Stimulated activated CD4-positive, alpha-beta T cell treated with anti-CD3 and anti-CD28 coated beads, Interleukin-1b, Interleukin-23, amount 100 ng/mL, for 24 hours (primary cell): ENCODE measurements around the gene EHD3.

ENCODE experiments used
- DNase-seq, 4 experiments: peaks; one replicate each; pipeline ENCODE4 v3.0.0-alpha.2; 2020; ENCODE audit warnings: low read depth in 4 of 4, low spot score in 1 of 4

The EHD3 gene

GRCh38 chr2:31212659-31213600, 21.0 kb upstream of the EHD3 start:
- DNase-seq: no peak

- DNase-seq: no peak
Measured at GRCh38 chr2:31213601-31214443, 20.1 kb upstream of the EHD3 start.

GRCh38 chr2:31214444-31214915, 19.5 kb upstream of the EHD3 start:
- no peak for DNase-seq

GRCh38 chr2:31216734-31217133, 17.2 kb upstream of the EHD3 start:
- no peak for DNase-seq

GRCh38 chr2:31217465-31218200, 16.3 kb upstream of the EHD3 start, which contains the start of gene CAPN14:
TSS of gene CAPN14 (minus strand) at chr2:31217515. CDS start at chr2:31205447, 12,068 bp downstream.
- no peak for DNase-seq

GRCh38 chr2:31219131-31219969, 14.6 kb upstream of the EHD3 start:
- DNase-seq: no peak

- no peak for DNase-seq
Measured at GRCh38 chr2:31221544-31221943, 12.4 kb upstream of the EHD3 start.

GRCh38 chr2:31222071-31222470, 11.9 kb upstream of the EHD3 start:
- DNase-seq: no peak

GRCh38 chr2:31223026-31223425, 10.9 kb upstream of the EHD3 start:
- DNase-seq: no peak

GRCh38 chr2:31223749-31224148, 10.2 kb upstream of the EHD3 start:
- no peak for DNase-seq

GRCh38 chr2:31226266-31226665, 7.7 kb upstream of the EHD3 start:
- no peak for DNase-seq

GRCh38 chr2:31227110-31227509, 6.8 kb upstream of the EHD3 start:
- DNase-seq: no peak

GRCh38 chr2:31227711-31228125, 6.2 kb upstream of the EHD3 start:
- DNase-seq: no peak

GRCh38 chr2:31228717-31229116, 5.2 kb upstream of the EHD3 start:
- no peak for DNase-seq

- DNase-seq: no peak
Measured at GRCh38 chr2:31230751-31231150, 3.2 kb upstream of the EHD3 start.

- no peak for DNase-seq
Measured at GRCh38 chr2:31231571-31232302, 2.2 kb upstream of the EHD3 start.

- DNase-seq: no peak
Measured at GRCh38 chr2:31232586-31232985, 1.4 kb upstream of the EHD3 start.

GRCh38 chr2:31233231-31233630, 721 bp upstream of the EHD3 start:
- no peak for DNase-seq

GRCh38 chr2:31234683-31235503, 941 bp downstream of the EHD3 start:
- no peak for DNase-seq
